ENCODE measurements around the gene FOXD4L6. TPM values are rescaled to one million over a fixed set of nuclear protein-coding genes. Genes with fewer than 3 reads are reported as not detected.
"Not testable (repeated sequence)": the region's sequence is repeated elsewhere in the genome, so short reads cannot be mapped to it uniquely, and the experiment has no call there.

FOXD4L6 gene
- total RNA-seq, 1 experiment from 2014 or later = not detected

GRCh38 chr9:41087929-41088328, 40.6 kb downstream of the FOXD4L6 start:
- H3K27me3 ChIP-seq (replicated peaks); H3K36me3 ChIP-seq; DNase-seq (ENCODE audit: low read depth in 1 of 2, low spot score in 2 of 2); H3K9me3 ChIP-seq (replicated peaks); H3K27ac ChIP-seq; H3K4me1 ChIP-seq (replicated peaks); H3K4me3 ChIP-seq: not testable (repeated sequence)

- not testable (repeated sequence) for H3K36me3 ChIP-seq; H3K9me3 ChIP-seq (replicated peaks); H3K4me1 ChIP-seq (replicated peaks); H3K27me3 ChIP-seq (replicated peaks); H3K4me3 ChIP-seq; DNase-seq (ENCODE audit: low read depth in 1 of 2, low spot score in 2 of 2); H3K27ac ChIP-seq
Observed at GRCh38 chr9:41087157-41087780, 41.2 kb downstream of the FOXD4L6 start.

- not testable (repeated sequence) for H3K4me1 ChIP-seq (replicated peaks); H3K27me3 ChIP-seq (replicated peaks); DNase-seq (ENCODE audit: low read depth in 1 of 2, low spot score in 2 of 2); H3K27ac ChIP-seq; H3K36me3 ChIP-seq; H3K4me3 ChIP-seq; H3K9me3 ChIP-seq (replicated peaks)
Observed at GRCh38 chr9:41086685-41087084, 41.8 kb downstream of the FOXD4L6 start.

- not testable (repeated sequence) for H3K27ac ChIP-seq; H3K27me3 ChIP-seq (replicated peaks); H3K4me1 ChIP-seq (replicated peaks); H3K36me3 ChIP-seq; H3K4me3 ChIP-seq; H3K9me3 ChIP-seq (replicated peaks); DNase-seq (ENCODE audit: low read depth in 1 of 2, low spot score in 2 of 2)
Observed at GRCh38 chr9:41086215-41086614, 42.3 kb downstream of the FOXD4L6 start.

GRCh38 chr9:41082358-41082757, 46.1 kb downstream of the FOXD4L6 start:
- not testable (repeated sequence) for H3K36me3 ChIP-seq; H3K27ac ChIP-seq; H3K4me1 ChIP-seq (replicated peaks); H3K4me3 ChIP-seq; H3K27me3 ChIP-seq (replicated peaks); H3K9me3 ChIP-seq (replicated peaks); DNase-seq (ENCODE audit: low read depth in 1 of 2, low spot score in 2 of 2)

GRCh38 chr9:41079464-41079863, 49.0 kb downstream of the FOXD4L6 start:
- H3K9me3 ChIP-seq (replicated peaks); H3K4me3 ChIP-seq; H3K27me3 ChIP-seq (replicated peaks); H3K36me3 ChIP-seq; H3K4me1 ChIP-seq (replicated peaks); H3K27ac ChIP-seq; DNase-seq (ENCODE audit: low read depth in 1 of 2, low spot score in 2 of 2): not testable (repeated sequence)

GRCh38 chr9:41077586-41077985, 50.9 kb downstream of the FOXD4L6 start:
- DNase-seq (ENCODE audit: low read depth in 1 of 2, low spot score in 2 of 2) = not testable (repeated sequence)

More at GRCh38 chr9:41077586-41077985, 50.9 kb downstream of the FOXD4L6 start:
- H3K4me1 ChIP-seq (replicated peaks); H3K27ac ChIP-seq; H3K4me3 ChIP-seq; H3K36me3 ChIP-seq; H3K9me3 ChIP-seq (replicated peaks); H3K27me3 ChIP-seq (replicated peaks): not testable (repeated sequence)

Other genes starting within 250 kb of the FOXD4L6 start
- gene ZNG1F, start 60.6 kb upstream of the FOXD4L6 start, total RNA-seq (2014; rRNA removed; shearing (Covaris generic)) = 2.8 and 6.0 TPM in 2 replicates